OCI-LY7 (cell line): ENCODE results near the gene USP37. TPM values are rescaled to one million over a fixed set of nuclear protein-coding genes. Genes with fewer than 3 reads are reported as not detected.

Source experiments
- BruUV-seq: library from RNA; stranded (reverse); fragments of 400-500 nt; replicated peaks from 2 replicates; lab custom pipeline; 2021; lab: Mats Ljungman, UMichigan
- CTCF ChIA-PET: fragments of 300-600 bp; sonication (Branson Sonifier 250); formaldehyde crosslinking; loops from one replicate; lab custom pipeline; 2022; ENCODE audit warnings: antibody characterized with exemption; ENCODE audit not compliant: unreplicated experiment; lab: Charles Lee
- POLR2A ChIA-PET: fragments of 300-600 bp; sonication (Branson Sonifier 250); formaldehyde crosslinking; loops from one replicate; lab custom pipeline; 2022; ENCODE audit warnings: antibody characterized with exemption; lab: Charles Lee
- DNase-seq: peaks from one replicate; pipeline ENCODE4 v3.0.0-alpha.2; 2015; ENCODE audit warnings: low spot score
- H2AFZ ChIP-seq: fragments of 200-600 bp; sonication (generic), shearing (Covaris generic); 2 replicates; pipeline ENCODE4 v1.6.1; 2014; ENCODE audit warnings: mild to moderate bottlenecking, antibody characterized with exemption, low read length, moderate library complexity
- H3K27ac ChIP-seq: fragments of 200-600 bp; sonication (generic); 2 replicates; pipeline ENCODE4 v1.5.1; 2014; ENCODE audit warnings: mixed run types, low read depth, mild to moderate bottlenecking, moderate library complexity, low read length, inconsistent platforms; ENCODE audit not compliant: poor library complexity, severe bottlenecking
- H3K36me3 ChIP-seq: fragments of 200-600 bp; sonication (generic); 2 replicates; pipeline ENCODE4 v1.6.1; 2014; ENCODE audit warnings: mild to moderate bottlenecking, antibody characterized with exemption, low read length, moderate library complexity, mixed read lengths; ENCODE audit not compliant: insufficient read depth
- H3K4me1 ChIP-seq: fragments of 200-600 bp; sonication (generic); 2 replicates; pipeline ENCODE4 v1.5.1; 2014; ENCODE audit warnings: mild to moderate bottlenecking, low read length; ENCODE audit not compliant: insufficient read depth, poor library complexity, severe bottlenecking
- H3K4me2 ChIP-seq: fragments of 200-600 bp; sonication (generic); 2 replicates; pipeline ENCODE4 v1.6.1; 2014; ENCODE audit warnings: mild to moderate bottlenecking, low read length
- H3K4me3 ChIP-seq: fragments of 200-600 bp; sonication (generic); 2 replicates; pipeline ENCODE4 v1.5.1; 2014; ENCODE audit warnings: mild to moderate bottlenecking, low read depth, low read length; ENCODE audit not compliant: poor library complexity, severe bottlenecking
- H3K79me2 ChIP-seq: fragments of 200-600 bp; sonication (generic); 2 replicates; pipeline ENCODE4 v1.6.1; 2016; ENCODE audit warnings: low read depth, mild to moderate bottlenecking, low read length, moderate library complexity, mixed read lengths; ENCODE audit not compliant: insufficient read depth
- H3K9me2 ChIP-seq: fragments of 200-600 bp; sonication (generic); 2 replicates; pipeline ENCODE4 v1.6.1; 2016; ENCODE audit warnings: mild to moderate bottlenecking, low read length, mixed read lengths; ENCODE audit not compliant: insufficient read depth
- H3K9me3 ChIP-seq: fragments of 200-600 bp; sonication (generic); 2 replicates; pipeline ENCODE4 v1.6.1; 2014; ENCODE audit warnings: mild to moderate bottlenecking, mixed run types, low read length, mixed read lengths
- H4K20me1 ChIP-seq: fragments of 200-600 bp; sonication (generic); 2 replicates; pipeline ENCODE4 v1.6.1; 2014; ENCODE audit warnings: mild to moderate bottlenecking, antibody characterized with exemption, low read length, moderate library complexity, mixed read lengths; ENCODE audit not compliant: insufficient read depth
- CTCF ChIP-seq: fragments of 200-600 bp; sonication (generic); conservative IDR thresholded peaks from 2 replicates; pipeline ENCODE4 v1.5.1; 2014; ENCODE audit warnings: mild to moderate bottlenecking, antibody characterized with exemption, low read length, moderate library complexity, mixed read lengths
- EZH2phosphoT487 ChIP-seq: fragments of 200-600 bp; sonication (generic); IDR thresholded peaks from 2 replicates; pipeline ENCODE4 v1.6.1; 2018; ENCODE audit warnings: low read depth, borderline replicate concordance, mild to moderate bottlenecking, mixed run types, antibody characterized with exemption, low read length, moderate library complexity, mixed read lengths
- intact Hi-C: fragments of 100-400 bp; cut with micrococcal nuclease; formaldehyde crosslinking; loops from one replicate; pipeline ENCODE4 v1.10.0; 2022; ENCODE audit not compliant: unreplicated experiment
- total RNA-seq, 2 experiments: library from RNA; depleted of rRNA in 1 of 2; stranded (reverse); fragments of >200 nt in 1 of 2; shearing (Covaris generic) in 1 of 2; gene quantifications; 2 replicates each; pipeline ENCODE4 v1.2.3, GENCODE V29; 2014 to 2022

Gene USP37
- total RNA-seq, 2 experiments from 2014 or later = 23.3 to 32.4 TPM

- H3K9me3 ChIP-seq = no peaks in the 10 kb centered on the region
- H3K36me3 ChIP-seq = peaks cover 78% of the 10 kb centered on the region
- H4K20me1 ChIP-seq = peaks cover 25% of the 10 kb centered on the region; the same call in 1 of the 2 replicates
- peaks cover 16% of the 10 kb centered on the region for H3K4me1 ChIP-seq
- no peak for DNase-seq
- H3K4me2 ChIP-seq = no peak overlapping the region
- POLR2A ChIA-PET = interaction anchor here (0.5 to 1.8 kb wide), 12 partner anchors 10 to 689 kb away, joined by 3 to 8 read pairs (median 4); partner anchors contain the start of gene TUBA4B
- BruUV-seq = no TSS peak
- no peaks in the 10 kb centered on the region for H3K9me2 ChIP-seq
- H2AFZ ChIP-seq = no peak overlapping the region
- CTCF ChIA-PET = no interaction called here
- intact Hi-C loops = no loop called here
- H3K79me2 ChIP-seq = peaks cover 57% of the 10 kb centered on the region
- no peak overlapping the region for H3K27ac ChIP-seq
- H3K4me3 ChIP-seq = no peak overlapping the region
- TF ChIP-seq EZH2phosphoT487 (no peak), CTCF (no peak)
Measured at GRCh38 chr2:218564056-218564455, 4.1 kb downstream of the USP37 start.

GRCh38 chr2:218558986-218559385 is 9.2 kb downstream of the USP37 start:
- Histone ChIP-seq H3K9me2 (no peaks in the 10 kb centered on the region), H2AFZ (no peak overlapping the region), H3K4me1 (no peaks in the 10 kb centered on the region), H3K4me3 (no peak overlapping the region), H3K9me3 (no peaks in the 10 kb centered on the region), H3K27ac (no peak overlapping the region), H4K20me1 (0 out of 2 replicates have a peak, but pooled peaks cover 5% of the 10 kb centered on the region), H3K79me2 (peaks cover 17% of the 10 kb centered on the region; the same call in 1 of the 2 replicates), H3K36me3 (peaks cover 95% of the 10 kb centered on the region), H3K4me2 (no peak overlapping the region)
- BruUV-seq = no TSS peak
- DNase-seq = no peak
- TF ChIP-seq EZH2phosphoT487 (no peak), CTCF (no peak)
- POLR2A ChIA-PET = interaction anchor here (1.6 to 1.8 kb wide), 2 partner anchors 9 to 19 kb away, joined by 7 read pairs; partner anchors contain the start of gene USP37
- CTCF ChIA-PET = interaction anchor here (0.6 kb wide), 1 partner anchor 15 kb away, joined by 3 read pairs; no protein-coding TSS in a partner anchor
- intact Hi-C loops = no loop called here

GRCh38 chr2:218557941-218558340 is 10.2 kb downstream of the USP37 start:
- Histone ChIP-seq H3K9me2 (no peaks in the 10 kb centered on the region), H3K79me2 (peaks cover 16% of the 10 kb centered on the region; the same call in 1 of the 2 replicates), H3K27ac (no peak overlapping the region), H2AFZ (no peak overlapping the region), H4K20me1 (0 out of 2 replicates have a peak, but pooled peaks cover 5% of the 10 kb centered on the region), H3K36me3 (peaks cover 96% of the 10 kb centered on the region), H3K4me1 (no peaks in the 10 kb centered on the region), H3K4me2 (no peak overlapping the region), H3K4me3 (no peak overlapping the region), H3K9me3 (no peaks in the 10 kb centered on the region)
- intact Hi-C loops = no loop called here
- TF ChIP-seq EZH2phosphoT487 (no peak), CTCF (no peak)
- ChIA-PET CTCF (no interaction called here), POLR2A (interaction anchor here (0.5 to 1.8 kb wide), 5 partner anchors 10 to 151 kb away, joined by 4 to 7 read pairs (median 5); partner anchors contain the start of gene USP37)
- no TSS peak for BruUV-seq
- no peak for DNase-seq
